Activated CD8-positive, alpha-beta memory T cell treated with anti-CD3 and anti-CD28 coated beads, Interleukin-2, amount 50 U/mL, for 4 hours (primary cell): Measurements from ENCODE around the gene TMEM267.
"Not testable (repeated sequence)": the region's sequence is repeated elsewhere in the genome, so short reads cannot be mapped to it uniquely, and the experiment has no call there.

Experiments
- DNase-seq: peaks from one replicate; pipeline ENCODE4 v3.0.0-alpha.2; 2020

TMEM267 gene

DNA sequence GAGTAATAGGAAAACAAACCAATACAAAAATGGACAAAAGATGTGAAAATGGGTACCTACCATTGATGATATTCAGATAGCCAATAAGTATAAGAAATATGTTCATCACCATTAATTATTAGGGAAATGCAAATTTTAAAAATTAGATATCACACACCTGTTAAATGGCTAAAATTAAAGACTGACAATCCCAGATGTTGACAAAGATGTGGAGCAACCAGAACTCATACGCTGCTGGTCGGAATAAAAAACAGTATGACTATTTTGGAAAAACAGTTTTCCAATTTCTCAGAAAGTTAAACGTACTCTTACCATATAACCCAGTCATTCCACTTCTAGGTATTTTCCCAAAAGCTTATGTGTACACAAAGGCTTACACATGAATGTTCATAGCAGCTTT lies 27.1 kb downstream of the TMEM267 start:
- DNase-seq: no peak

DNA sequence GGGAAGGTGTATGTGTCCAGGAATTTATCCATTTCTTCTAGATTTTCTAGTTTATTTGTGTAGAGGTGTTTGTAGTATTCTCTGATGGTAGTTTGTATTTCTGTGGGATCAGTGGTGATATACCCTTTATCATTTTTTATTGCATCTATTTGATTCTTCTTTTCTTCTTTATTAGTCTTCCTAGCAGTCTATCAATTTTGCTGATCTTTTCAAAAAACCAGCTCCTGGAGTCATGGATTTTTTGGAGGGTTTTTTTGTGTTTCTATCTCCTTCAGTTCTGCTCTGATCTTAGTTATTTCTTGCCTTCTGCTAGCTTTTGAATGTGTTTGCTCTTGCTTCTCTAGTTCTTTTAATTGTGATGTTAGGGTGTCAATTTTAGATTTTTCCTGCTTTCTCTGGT lies 42.1 kb downstream of the TMEM267 start:
- not testable (repeated sequence) for DNase-seq

- no peak for DNase-seq
Measured at GRCh38 chr5:43437062-43437660, 46.5 kb downstream of the TMEM267 start.

DNA sequence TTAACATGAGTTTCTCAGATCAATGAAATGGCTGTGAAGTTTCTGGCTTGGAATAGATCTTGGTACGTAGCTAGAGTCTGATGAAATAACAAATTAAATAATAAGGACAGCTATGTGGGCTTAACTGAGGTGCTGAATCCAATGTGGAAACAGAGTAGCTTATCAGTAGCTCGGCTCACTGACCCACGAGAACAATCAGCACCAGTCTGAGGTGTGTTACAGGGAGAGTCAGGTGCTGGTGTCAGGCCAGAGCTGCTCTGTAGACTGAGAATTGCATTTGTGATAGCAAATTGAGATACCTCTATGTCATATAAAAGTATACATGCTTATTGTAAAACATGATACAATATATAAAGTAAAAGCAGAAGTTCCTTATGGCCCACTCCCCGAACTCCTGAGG lies 50.3 kb downstream of the TMEM267 start:
- no peak for DNase-seq

DNA sequence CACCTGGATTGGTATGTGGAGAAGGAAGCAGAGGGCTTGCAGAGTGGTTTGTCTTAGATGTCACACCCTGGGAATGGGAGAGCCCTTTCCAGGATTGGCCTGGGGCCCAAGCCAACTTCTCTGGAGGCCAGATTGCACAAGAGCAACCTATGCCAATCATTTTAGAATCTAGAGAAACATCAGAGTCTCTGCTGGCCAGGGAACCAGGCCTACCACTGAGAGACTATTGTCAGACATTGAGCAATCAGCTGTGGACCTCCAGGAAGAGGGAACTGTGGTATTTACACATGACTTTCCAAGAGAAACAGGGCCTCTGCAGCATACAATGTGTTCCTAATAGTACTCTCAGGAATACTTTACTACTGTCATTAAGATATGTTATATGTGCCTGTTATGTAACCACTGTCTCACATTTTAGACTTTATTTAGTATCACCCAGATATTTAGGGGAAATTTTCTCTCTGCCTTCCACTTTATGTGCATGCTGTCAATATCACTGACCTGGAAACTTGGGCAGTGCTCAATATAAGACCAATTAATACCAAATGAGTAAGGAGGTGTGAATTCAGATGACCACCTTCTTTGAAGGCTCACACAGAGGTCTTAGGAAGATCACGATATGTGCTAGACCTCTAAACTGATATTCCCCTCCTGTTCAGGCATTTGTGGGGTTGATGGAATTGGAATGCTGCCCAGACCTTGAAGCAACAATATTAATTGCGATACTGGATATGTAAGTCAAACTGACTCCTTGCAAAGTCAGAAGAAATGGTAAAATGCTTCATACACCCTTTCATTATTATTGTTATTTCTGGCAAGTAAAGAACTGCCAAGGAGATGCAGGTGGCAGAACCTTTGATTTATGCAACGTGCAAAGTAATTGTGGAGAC lies 50.9 kb downstream of the TMEM267 start:
- no peak for DNase-seq

- DNase-seq: no peak
Measured at GRCh38 chr5:43429706-43430105, 54.0 kb downstream of the TMEM267 start.

- no peak for DNase-seq
Measured at GRCh38 chr5:43429016-43429415, 54.6 kb downstream of the TMEM267 start.

DNA sequence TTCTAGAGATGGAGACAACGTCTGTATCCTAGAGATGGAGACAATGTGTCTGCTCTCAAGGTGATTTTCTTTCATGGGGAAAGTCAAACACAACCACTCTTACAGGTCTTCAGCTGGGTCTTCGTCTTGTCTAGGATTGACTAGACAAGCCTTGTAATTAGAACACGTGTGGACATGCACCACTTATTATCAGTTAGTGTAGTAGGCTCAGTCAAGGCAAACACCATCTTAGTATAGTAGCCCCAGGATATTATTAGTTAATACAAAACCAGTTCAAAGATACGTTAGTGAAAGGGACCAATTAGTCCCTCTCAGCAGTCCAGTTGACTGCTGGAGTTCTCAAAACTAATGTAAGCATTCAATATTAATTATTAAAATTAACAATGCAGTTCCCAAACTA lies 56.4 kb downstream of the TMEM267 start:
- DNase-seq: no peak

DNA sequence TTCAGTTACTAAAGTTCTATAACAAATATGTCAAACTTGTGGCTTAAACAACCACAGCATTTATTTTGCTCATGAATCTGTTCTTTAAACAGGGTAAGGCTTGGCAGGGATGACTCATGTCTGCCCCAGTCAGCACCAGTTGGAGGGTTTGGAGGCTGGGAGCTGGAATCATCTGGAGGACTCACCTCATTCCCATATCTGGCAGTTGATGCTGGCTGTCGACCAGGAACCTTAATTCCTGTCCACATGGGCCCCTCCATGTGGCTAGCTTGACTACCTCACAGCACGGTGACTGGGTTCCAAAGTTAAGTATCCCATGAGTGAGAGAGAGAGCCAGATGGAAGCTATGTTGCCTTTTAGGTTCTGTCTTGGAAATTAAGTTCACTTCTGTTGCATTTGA lies 57.7 kb downstream of the TMEM267 start:
- no peak for DNase-seq

- DNase-seq: not testable (repeated sequence)
Measured at GRCh38 chr5:43423086-43423485, 60.6 kb downstream of the TMEM267 start.

DNA sequence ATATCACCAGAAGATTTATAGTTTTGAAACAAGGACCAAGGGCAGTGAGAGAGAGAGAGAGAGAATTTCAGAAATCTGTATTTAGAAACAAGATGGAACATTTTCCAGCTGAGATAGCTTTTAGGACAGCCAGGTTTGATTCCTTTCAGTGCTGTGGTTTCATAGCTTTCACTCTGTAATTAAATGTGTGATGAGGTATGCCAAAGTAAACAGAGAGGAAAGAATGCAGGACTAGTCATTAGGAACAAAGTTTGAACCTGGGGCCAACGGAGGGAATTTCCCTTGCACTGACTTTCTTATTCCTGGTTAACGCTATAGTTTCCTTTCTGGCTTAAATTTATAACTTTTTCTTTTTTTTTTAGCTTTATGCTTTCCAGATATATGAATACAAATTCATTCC lies 61.5 kb downstream of the TMEM267 start:
- DNase-seq: no peak

- DNase-seq: no peak
Measured at GRCh38 chr5:43421450-43422133, 62.1 kb downstream of the TMEM267 start.

GRCh38 chr5:43420241-43420640 lies 63.4 kb downstream of the TMEM267 start:
- DNase-seq: no peak

GRCh38 chr5:43418561-43418960 lies 65.1 kb downstream of the TMEM267 start:
- no peak for DNase-seq

GRCh38 chr5:43416803-43417394 lies 66.8 kb downstream of the TMEM267 start:
- no peak for DNase-seq

DNA sequence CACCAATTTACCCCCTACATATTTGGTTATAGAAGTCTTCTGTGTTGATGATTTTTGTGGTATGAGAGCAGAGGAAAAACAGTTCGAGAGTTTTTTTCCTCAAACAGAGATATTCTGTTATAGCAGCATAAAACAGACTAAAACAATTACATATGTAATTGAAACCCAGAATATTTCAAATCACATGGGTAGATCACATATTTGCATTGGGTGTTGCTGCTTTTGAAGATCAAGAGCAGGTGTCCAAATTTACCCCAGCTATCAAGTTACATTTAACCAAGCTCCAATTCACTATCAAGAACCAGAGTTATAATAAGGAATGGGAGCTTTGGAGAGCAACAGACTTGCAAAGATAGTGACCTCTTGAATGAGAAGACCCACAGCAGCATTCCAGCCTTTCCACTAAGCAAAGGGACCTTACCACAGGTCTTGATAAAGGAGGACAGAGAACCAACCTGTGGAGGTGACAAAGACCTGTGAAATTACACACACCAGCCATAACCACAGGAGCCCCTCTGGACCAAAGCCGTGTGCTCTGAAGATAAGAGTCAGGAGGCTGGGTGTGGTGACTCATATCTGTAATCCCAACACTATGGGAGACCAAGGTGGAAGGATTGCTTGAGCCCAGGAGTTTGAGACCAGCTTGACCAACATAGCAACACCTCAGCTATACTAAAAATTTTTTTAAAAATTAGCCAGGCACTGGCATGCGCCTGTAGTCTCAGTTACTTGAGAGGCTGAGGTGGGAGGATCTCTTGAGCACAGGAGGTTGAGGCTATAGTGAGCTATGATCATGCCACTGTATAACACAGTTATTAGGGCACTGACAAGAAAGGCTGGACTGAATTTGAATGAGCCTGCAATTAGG lies 67.5 kb downstream of the TMEM267 start:
- DNase-seq: no peak

DNA sequence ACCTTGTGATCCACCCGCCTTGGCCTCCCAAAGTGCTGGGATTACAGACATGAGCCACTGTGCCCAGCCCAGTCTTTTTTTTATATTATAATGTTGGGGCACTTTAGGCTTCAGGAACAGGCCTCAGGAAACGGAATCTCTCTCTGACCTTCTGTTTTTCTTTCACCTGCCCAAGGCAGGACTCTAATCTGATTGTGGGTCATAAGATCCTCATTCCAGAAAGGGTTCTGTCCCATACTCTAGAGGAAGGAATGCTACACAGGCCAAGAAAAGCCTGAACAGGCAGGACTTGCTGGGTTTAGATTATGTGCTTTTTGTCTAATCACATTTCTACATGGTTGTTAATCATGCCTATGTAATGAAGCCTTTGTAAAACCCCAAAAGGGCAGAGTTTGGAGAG lies 69.7 kb downstream of the TMEM267 start:
- no peak for DNase-seq

DNA sequence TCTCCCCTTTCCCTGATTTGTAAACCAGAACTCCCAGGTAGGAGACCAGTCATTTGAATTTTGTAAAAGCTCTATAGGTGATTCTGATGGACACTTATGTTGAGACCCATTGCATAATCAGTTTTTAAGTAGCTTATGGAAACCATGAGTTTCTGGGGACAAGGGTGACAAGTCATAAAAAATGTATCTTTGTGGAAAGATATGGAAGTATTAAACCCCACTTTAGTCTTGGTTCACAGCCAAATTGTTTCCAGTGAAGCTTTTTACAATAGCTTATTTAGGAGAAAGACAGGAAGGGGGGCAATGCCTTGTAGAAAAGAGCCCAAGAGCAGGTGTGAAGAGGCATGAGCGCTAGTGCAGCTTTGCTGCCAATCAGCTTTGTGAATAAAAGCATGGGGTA lies 71.0 kb downstream of the TMEM267 start:
- no peak for DNase-seq

DNA sequence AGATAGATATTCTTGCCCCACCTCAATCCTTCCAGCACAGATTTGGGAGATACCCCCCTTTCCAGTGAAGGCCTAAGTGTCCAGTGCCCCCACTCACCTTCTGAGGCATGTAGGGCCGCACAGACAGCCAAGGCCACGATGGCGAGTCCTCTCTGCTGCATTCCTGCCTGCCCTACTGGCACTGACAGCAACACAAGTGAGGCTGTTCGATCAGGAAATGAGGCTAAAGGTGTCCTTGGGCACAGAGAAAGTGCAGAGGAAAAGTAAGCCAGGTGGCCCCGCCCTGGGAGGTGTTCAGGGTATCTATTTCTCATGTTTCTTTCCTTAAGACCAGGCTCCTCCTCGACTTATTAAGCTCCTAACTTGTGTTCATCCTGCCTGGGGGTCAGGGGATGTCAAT lies 71.5 kb downstream of the TMEM267 start, which contains the start of gene CCL28:
TSS of gene CCL28 (minus strand) at position 236 of the 400 bp plus-strand sequence. CDS start at position 161, 75 bp downstream.
- DNase-seq: no peak

DNA sequence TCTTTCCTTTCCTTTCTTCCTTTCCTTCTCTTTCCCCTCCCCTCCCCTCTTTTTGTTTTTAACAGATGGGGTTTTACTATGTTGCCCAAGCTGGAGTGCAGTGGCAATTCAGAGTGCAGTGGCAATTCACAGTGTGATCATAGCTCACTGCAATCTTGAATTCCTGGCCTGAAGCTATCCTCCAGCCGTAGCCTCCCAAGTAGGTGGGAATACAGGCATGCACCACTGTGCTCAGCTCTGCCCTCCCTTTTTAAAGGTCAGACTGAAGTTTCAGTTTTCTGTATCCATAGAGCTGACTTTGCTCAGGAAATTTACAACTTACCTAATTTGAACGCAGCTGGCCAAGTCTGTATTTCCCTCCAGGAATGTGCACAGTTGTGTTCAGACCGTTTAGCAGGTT lies 72.2 kb downstream of the TMEM267 start:
- DNase-seq: no peak

DNA sequence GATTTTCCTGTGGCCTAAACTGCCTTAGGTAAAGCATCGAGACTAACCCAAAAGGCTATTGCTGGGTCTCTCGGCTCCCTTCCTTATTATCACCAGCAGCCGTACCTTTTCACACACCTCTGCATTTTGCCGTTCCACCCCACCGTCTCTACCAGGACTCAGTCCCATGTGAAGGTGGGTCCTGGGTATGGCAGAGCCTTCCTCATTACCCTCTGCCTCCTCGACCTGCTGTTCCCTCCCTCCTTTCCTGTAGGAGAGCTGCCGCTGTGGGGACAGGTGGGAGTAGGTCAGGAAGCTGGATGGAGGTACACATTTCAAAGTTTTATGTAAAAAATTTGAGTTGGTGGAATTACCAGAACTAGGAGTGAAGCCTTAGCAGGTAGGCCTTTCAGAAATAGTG lies 73.3 kb downstream of the TMEM267 start:
- DNase-seq: no peak

DNA sequence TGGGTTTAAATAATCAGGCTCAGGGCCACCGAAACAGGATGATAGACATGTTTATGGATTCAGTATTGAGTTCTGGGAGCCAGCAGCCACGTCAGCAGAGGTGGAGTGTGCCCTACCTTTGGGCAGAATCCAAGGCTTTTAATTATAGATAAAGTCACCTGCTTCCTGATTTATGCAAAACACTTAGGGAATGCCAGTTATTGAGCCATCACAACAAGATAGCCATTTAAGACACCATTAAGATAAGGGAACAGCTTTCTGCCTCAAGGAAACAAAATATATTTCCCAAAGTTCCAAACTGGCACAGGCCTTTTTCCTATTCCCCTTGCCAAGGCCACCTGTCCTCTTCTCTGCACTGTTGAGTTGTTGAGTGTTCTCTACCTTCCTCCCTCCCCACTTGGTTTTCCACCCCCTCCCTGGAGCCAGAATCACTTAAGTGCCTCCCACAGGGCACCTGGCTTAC lies 73.8 kb downstream of the TMEM267 start:
- DNase-seq: no peak
